MM.1S (cell line): Measurements from ENCODE around the gene ZNF205.

Experiments used
- DNase-seq: peaks from one replicate; pipeline ENCODE4 v3.0.0-alpha.2; 2015
- H2AFZ ChIP-seq: fragments of 300-600 bp; sonication (generic); 2 replicates; pipeline ENCODE4 v1.6.0; 2016; ENCODE audit warnings: antibody characterized with exemption, low read length
- H3F3A ChIP-seq: fragments of 300-600 bp; sonication (generic); 2 replicates; pipeline ENCODE4 v1.6.1; 2016; ENCODE audit warnings: mild to moderate bottlenecking, antibody characterized with exemption, low read length, moderate library complexity, mixed read lengths; ENCODE audit not compliant: insufficient read depth
- H3K27ac ChIP-seq: fragments of 300-600 bp; sonication (generic); 2 replicates; pipeline ENCODE4 v1.5.1; 2016; ENCODE audit warnings: mild to moderate bottlenecking, low read length
- H3K27me3 ChIP-seq: fragments of 300-600 bp; sonication (generic); replicated peaks from 2 replicates; pipeline ENCODE4 v1.6.0; 2016; ENCODE audit warnings: low read length; ENCODE audit not compliant: insufficient read depth
- H3K36me3 ChIP-seq: fragments of 300-600 bp; sonication (generic); replicated peaks from 2 replicates; pipeline ENCODE4 v1.6.1; 2016; ENCODE audit warnings: mild to moderate bottlenecking, low read length, mixed read lengths; ENCODE audit not compliant: insufficient read depth
- H3K4me1 ChIP-seq: fragments of 300-600 bp; sonication (generic); 2 replicates; pipeline ENCODE4 v1.6.1; 2016; ENCODE audit warnings: low read length, mixed read lengths
- H3K4me2 ChIP-seq: fragments of 300-600 bp; sonication (generic); 2 replicates; pipeline ENCODE4 v1.6.0; 2016; ENCODE audit warnings: low read depth, low read length
- H3K4me3 ChIP-seq: fragments of 300-600 bp; sonication (generic); 2 replicates; pipeline ENCODE4 v1.5.1; 2016; ENCODE audit warnings: low read length, mixed read lengths
- H3K79me2 ChIP-seq: fragments of 300-600 bp; sonication (generic); 2 replicates; pipeline ENCODE4 v1.6.1; 2016; ENCODE audit warnings: mixed run types, low read length, mixed read lengths
- H3K9ac ChIP-seq: fragments of 300-600 bp; sonication (generic); 2 replicates; pipeline ENCODE4 v1.6.1; 2016; ENCODE audit warnings: low read length, mixed read lengths
- H3K9me2 ChIP-seq: fragments of 300-600 bp; sonication (generic); replicated peaks from 2 replicates; pipeline ENCODE4 v1.6.1; 2016; ENCODE audit warnings: mild to moderate bottlenecking, low read length, mixed read lengths; ENCODE audit not compliant: insufficient read depth
- H3K9me3 ChIP-seq: fragments of 300-600 bp; sonication (generic); replicated peaks from 2 replicates; pipeline ENCODE4 v1.6.1; 2016; ENCODE audit warnings: mild to moderate bottlenecking, low read length, mixed read lengths; ENCODE audit not compliant: insufficient read depth
- H4K20me1 ChIP-seq: fragments of 300-600 bp; sonication (generic); 2 replicates; pipeline ENCODE4 v1.6.1; 2016; ENCODE audit warnings: mild to moderate bottlenecking, low read length, moderate library complexity, mixed read lengths; ENCODE audit not compliant: insufficient read depth
- EZH2 ChIP-seq: fragments of 300-600 bp; sonication (generic); optimal IDR thresholded peaks from 2 replicates; pipeline ENCODE3; 2017; ENCODE audit warnings: low read depth, mild to moderate bottlenecking, antibody characterized with exemption, low read length, mixed read lengths
- EZH2phosphoT487 ChIP-seq: fragments of 300-600 bp; sonication (generic); IDR thresholded peaks from 2 replicates; pipeline ENCODE4 v1.6.1; 2018; ENCODE audit warnings: antibody characterized with exemption, low read length
- TF ChIP-seq, protein P1 (sequence below): fragments of 300-600 bp; sonication (generic); IDR thresholded peaks from 2 replicates; pipeline ENCODE4 v1.5.1; 2016; ENCODE audit warnings: antibody characterized with exemption, low read length, mixed read lengths

Gene ZNF205

DNA sequence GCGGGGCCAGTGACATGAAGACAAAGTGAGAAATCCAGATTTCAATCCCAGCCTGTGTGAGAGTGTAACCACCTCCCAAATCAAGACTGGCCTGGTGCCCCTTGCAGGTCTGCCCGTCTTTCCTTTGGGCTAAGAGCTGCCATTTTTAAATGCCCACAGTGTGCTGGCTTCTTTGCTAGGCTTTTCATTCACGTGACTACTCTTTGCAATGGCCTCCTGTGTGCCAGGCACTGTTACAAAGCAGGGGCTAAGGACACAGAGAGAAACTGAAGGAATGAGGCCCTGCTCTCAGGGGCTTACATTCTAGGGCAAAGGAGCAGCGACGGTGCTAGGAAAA lies 13.0 kb upstream of the ZNF205 start:
- no peak overlapping the region for H3K9ac ChIP-seq
- peaks cover 10% of the 10 kb centered on the region; the same call in 1 of the 2 replicates for H3F3A ChIP-seq
- peaks cover 30% of the 10 kb centered on the region for H3K27me3 ChIP-seq
- no peaks in the 10 kb centered on the region for H3K36me3 ChIP-seq
- DNase-seq: no peak
- no peaks in the 10 kb centered on the region for H3K9me3 ChIP-seq
- H4K20me1 ChIP-seq: no peaks in the 10 kb centered on the region
- H3K4me3 ChIP-seq: no peak overlapping the region
- no peak overlapping the region for H2AFZ ChIP-seq
- H3K79me2 ChIP-seq: no peaks in the 10 kb centered on the region
- TF ChIP-seq EZH2 (no peak), EZH2phosphoT487 (no peak)
- TF ChIP-seq, protein P1, sequence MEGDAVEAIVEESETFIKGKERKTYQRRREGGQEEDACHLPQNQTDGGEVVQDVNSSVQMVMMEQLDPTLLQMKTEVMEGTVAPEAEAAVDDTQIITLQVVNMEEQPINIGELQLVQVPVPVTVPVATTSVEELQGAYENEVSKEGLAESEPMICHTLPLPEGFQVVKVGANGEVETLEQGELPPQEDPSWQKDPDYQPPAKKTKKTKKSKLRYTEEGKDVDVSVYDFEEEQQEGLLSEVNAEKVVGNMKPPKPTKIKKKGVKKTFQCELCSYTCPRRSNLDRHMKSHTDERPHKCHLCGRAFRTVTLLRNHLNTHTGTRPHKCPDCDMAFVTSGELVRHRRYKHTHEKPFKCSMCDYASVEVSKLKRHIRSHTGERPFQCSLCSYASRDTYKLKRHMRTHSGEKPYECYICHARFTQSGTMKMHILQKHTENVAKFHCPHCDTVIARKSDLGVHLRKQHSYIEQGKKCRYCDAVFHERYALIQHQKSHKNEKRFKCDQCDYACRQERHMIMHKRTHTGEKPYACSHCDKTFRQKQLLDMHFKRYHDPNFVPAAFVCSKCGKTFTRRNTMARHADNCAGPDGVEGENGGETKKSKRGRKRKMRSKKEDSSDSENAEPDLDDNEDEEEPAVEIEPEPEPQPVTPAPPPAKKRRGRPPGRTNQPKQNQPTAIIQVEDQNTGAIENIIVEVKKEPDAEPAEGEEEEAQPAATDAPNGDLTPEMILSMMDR: no peak
- peak overlapping the region; percentile 86; the same call in 1 of the 2 replicates for H3K4me2 ChIP-seq
- no peaks in the 10 kb centered on the region for H3K9me2 ChIP-seq
- H3K27ac ChIP-seq: no peak overlapping the region
- H3K4me1 ChIP-seq: peaks cover 23% of the 10 kb centered on the region

DNA sequence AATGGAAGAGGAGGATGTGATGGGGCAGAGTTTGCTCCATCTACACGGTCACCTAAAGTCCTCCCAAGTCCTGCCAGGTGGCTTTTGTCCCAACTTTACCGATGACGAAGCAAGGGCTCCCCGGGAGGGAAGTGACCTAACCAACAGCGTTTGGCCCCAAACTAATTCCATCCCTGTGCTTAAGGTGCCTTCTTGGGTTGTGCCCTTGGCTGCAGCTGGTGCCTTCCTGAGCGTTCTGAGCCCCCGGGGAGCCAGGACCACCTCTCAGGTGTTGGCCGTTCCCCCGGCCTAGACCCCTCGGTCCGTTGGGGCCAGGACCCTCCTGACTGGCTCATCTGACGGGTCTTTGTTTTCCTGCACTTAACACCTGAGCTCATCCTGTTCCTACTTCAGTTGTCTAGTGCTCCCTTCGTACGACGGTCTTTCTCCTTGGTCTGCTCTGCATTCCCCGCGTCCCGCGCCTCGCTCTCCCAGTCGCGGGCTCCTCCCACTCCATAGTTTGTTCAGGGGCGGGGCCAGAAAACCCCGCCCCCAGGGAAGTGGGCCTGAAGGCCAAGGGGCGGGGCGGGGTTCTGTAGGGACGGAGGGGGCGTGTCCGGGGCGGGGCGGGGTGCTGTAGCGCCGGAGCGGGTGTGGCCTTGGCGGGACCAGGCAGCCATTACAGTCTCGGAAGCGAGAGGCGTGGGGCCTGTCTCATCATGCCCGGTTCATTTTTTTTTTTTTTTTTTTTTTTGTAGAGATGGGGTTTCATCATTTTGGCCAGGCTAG lies 12.5 kb upstream of the ZNF205 start:
- Histone ChIP-seq H2AFZ (peak overlapping the region; percentile 67; the same call in 1 of the 2 replicates), H3F3A (peaks cover 10% of the 10 kb centered on the region; the same call in 1 of the 2 replicates), H3K36me3 (no peaks in the 10 kb centered on the region), H3K9me2 (no peaks in the 10 kb centered on the region), H3K27ac (no peak overlapping the region), H3K79me2 (no peaks in the 10 kb centered on the region), H3K4me1 (peaks cover 19% of the 10 kb centered on the region), H4K20me1 (no peaks in the 10 kb centered on the region), H3K4me3 (peak overlapping the region; percentile 40), H3K9ac (no peak overlapping the region), H3K27me3 (peaks cover 30% of the 10 kb centered on the region), H3K4me2 (peak overlapping the region; percentile 86), H3K9me3 (no peaks in the 10 kb centered on the region)
- DNase-seq: peak; percentile 92
- TF ChIP-seq, protein P1: no peak
- TF ChIP-seq EZH2phosphoT487: no peak
- no peak for TF ChIP-seq EZH2

DNA sequence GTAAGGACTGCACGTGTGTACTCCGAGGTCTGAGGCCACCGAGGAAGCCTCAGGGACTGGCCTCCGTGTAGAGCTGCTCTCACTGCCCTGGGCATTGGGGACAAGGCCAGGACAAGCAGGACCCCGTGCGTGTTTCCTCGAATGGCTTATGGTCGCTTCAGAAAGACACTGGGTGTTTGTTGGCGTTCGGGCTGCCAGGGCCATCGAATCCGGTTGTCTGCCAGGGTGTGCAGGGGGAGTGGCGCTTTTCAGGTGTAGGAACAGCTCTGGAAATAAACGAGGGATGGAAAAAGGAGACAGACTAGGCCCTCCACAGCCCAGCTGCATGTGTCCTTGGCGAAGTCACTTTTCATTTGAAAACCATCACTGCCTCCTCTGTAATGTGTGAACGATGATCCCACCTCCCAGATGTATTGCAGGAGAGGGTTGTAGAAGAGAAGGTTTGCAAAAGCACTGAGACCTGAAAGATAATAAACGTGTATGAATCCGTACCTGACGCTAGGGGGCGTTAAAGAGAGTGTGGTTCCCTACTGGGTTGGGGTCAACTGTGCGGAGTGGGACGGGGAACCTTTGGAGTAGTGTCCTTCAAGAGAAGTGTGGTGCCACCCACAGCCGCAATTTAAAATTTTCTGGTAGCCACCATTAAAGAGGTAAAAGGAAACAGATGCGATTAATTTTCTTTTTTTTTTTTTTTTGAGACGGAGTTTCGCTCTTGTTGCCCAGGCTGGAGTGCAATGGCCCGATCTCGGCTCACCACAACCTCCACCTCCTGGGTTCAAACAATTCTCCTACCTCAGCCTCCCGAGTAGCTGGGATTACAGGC lies 11.2 kb upstream of the ZNF205 start:
- Histone ChIP-seq H3K9me3 (no peaks in the 10 kb centered on the region), H3K4me2 (peak overlapping the region; percentile 13; the same call in 1 of the 2 replicates), H3K36me3 (no peaks in the 10 kb centered on the region), H3K9ac (no peak overlapping the region), H3K27ac (no peak overlapping the region), H3K4me3 (no peak overlapping the region), H3K9me2 (no peaks in the 10 kb centered on the region), H3F3A (peaks cover 4% of the 10 kb centered on the region; the same call in 1 of the 2 replicates), H4K20me1 (no peaks in the 10 kb centered on the region), H3K4me1 (peaks cover 13% of the 10 kb centered on the region), H3K27me3 (peaks cover 30% of the 10 kb centered on the region), H2AFZ (0 out of 2 replicates have a peak overlapping the region, but pooled peaks have one; percentile 0), H3K79me2 (no peaks in the 10 kb centered on the region)
- DNase-seq: peak; percentile 46
- TF ChIP-seq, protein P1: peak; percentile 69
- TF ChIP-seq EZH2phosphoT487: no peak
